ENCODE measurements around the gene ARHGAP20. TPM values are rescaled to one million over a fixed set of nuclear protein-coding genes. Genes with fewer than 3 reads are reported as not detected.
A peak's percentile ranks its signal among the peaks of the same experiment; 100 is the strongest.

Gene ARHGAP20
- total and polyA plus RNA-seq, 2 donors (not counting 1 experiment from before 2014, with no cell fraction given), result 9.4 to 18.1 TPM

DNA sequence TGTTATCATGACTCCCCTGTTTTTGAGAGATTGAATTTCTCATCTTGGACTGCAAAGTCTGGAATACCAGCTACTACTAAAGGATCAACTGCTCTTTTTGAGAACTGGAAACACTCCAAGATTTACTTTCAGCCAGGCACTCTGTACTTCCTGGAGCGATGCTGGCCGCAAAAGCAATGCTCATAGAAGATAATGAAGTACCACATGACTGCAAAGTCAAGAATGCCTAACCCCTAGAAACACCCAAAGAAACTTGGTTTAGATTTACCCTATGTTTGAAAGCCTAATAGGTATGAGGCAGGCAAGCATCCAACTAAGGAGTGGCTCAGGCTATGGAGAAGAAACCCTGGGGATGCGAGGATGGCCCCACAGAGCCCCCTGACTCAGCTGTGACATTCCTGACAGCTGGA, 47.7 kb upstream of the ARHGAP20 start:
- Histone ChIP-seq H3K4me3 (replicated peaks in 1 of 4; ENCODE audit: control extremely low read depth in 1 of 4, insufficient read depth in 1 of 4, low read depth in 3 of 4, low read length in 4 of 4) (no peak overlapping the region), H3K36me3 (ENCODE audit: control insufficient read depth, insufficient read depth, low read length) (no peaks in the 10 kb centered on the region), H3K27ac (ENCODE audit: insufficient read depth, low read length) (no peak overlapping the region), H4K20me1 (ENCODE audit: control insufficient read depth, extremely low read depth, insufficient read depth, low read length) (no peaks in the 10 kb centered on the region), H3K9me3 (ENCODE audit: control insufficient read depth, insufficient read depth, low read depth, low read length) (no peaks in the 10 kb centered on the region), H3K4me1 (ENCODE audit: control insufficient read depth, extremely low read depth, insufficient read depth, low read length) (peaks cover 12% of the 10 kb centered on the region), H2AFZ (ENCODE audit: low read length) (no peak overlapping the region), H3K4me2 (ENCODE audit: extremely low read depth, insufficient read depth, low read length) (no peak overlapping the region), H3K9ac (ENCODE audit: insufficient read depth, low read length) (no peak overlapping the region), H3K79me2 (ENCODE audit: control insufficient read depth, insufficient read depth, low read length) (no peaks in the 10 kb centered on the region), H3K27me3 (ENCODE audit: control insufficient read depth, insufficient read depth, low read length) (no peaks in the 10 kb centered on the region)
- TF ChIP-seq, protein P1, sequence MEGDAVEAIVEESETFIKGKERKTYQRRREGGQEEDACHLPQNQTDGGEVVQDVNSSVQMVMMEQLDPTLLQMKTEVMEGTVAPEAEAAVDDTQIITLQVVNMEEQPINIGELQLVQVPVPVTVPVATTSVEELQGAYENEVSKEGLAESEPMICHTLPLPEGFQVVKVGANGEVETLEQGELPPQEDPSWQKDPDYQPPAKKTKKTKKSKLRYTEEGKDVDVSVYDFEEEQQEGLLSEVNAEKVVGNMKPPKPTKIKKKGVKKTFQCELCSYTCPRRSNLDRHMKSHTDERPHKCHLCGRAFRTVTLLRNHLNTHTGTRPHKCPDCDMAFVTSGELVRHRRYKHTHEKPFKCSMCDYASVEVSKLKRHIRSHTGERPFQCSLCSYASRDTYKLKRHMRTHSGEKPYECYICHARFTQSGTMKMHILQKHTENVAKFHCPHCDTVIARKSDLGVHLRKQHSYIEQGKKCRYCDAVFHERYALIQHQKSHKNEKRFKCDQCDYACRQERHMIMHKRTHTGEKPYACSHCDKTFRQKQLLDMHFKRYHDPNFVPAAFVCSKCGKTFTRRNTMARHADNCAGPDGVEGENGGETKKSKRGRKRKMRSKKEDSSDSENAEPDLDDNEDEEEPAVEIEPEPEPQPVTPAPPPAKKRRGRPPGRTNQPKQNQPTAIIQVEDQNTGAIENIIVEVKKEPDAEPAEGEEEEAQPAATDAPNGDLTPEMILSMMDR (conservative IDR thresholded peaks at IDR 0.05 in 1 of 2, IDR thresholded peaks at IDR 0.05 in 1 of 2; ENCODE audit: low read depth in 1 of 2, low read length in 2 of 2), result no peak
- TF ChIP-seq EZH2 (IDR thresholded peaks at IDR 0.05; ENCODE audit: low read length, missing control alignments), result no peak
- peak; percentile 83 to 89 for DNase-seq (ENCODE audit: low read depth in 2 of 2)

DNA sequence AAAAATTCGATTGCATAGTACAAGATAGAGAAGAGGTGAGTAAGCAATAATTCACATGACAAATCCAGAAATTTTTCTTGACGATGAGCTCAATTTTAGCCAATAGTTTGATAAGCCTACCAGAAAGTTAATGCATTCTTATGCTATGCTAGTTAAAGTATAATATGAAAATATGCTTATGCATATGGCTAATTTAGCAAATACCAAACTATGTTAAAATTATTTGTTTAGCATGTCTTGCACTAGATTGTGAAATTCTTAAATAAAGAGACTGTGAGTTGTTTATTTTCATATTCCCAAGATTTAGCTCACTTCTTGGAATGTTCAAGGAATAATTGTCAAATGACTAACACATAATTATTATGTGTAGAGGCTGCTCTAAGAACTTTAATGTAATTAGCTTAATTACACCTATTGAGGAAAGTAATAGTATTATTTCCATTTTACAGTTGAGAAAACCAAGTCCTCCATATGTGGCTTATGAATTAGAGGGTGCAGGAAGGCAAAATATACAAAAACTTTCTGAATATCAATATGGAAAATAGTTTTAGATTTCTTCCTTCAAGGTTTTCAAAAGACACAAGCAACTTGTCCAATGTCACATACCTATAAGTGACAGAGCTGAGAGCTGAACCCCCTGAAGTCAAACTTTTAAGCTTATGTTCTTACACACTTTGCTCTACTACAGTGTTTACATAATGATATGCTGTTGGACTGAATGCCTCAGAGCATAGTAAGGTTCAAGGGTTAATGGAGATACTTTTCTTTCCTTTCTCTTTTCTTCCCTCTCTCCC, 45.9 kb upstream of the ARHGAP20 start:
- peak in 1 of 2 donors; percentile 58 for DNase-seq (ENCODE audit: low read depth in 2 of 2)

DNA sequence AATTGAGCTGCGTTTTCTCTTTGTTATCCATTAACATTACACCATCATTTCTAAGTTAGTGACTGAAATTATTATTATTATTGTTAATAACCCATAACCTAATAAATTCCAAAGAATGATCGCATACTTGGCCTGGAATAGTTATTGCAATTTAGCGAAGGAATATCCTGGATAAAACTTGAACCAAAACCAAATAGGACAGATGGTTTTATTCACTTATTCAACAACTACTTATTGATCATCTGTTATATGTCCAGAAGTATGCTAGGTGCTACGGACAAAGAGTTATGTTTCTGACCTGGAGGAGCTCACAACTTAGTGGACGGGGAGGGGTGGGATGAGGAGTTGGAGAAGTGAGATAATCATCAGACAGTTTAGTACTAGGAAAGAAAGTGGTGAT, 44.8 kb upstream of the ARHGAP20 start:
- Histone ChIP-seq H3K79me2 (ENCODE audit: control insufficient read depth, insufficient read depth, low read length) (no peaks in the 10 kb centered on the region), H3K4me1 (ENCODE audit: control insufficient read depth, extremely low read depth, insufficient read depth, low read length) (peaks cover 8% of the 10 kb centered on the region), H3K4me3 (replicated peaks in 1 of 4; ENCODE audit: control extremely low read depth in 1 of 4, insufficient read depth in 1 of 4, low read depth in 3 of 4, low read length in 4 of 4) (no peak overlapping the region), H2AFZ (ENCODE audit: low read length) (no peak overlapping the region), H3K27ac (ENCODE audit: insufficient read depth, low read length) (no peak overlapping the region), H3K27me3 (ENCODE audit: control insufficient read depth, insufficient read depth, low read length) (no peaks in the 10 kb centered on the region), H3K9ac (ENCODE audit: insufficient read depth, low read length) (no peak overlapping the region), H3K9me3 (ENCODE audit: control insufficient read depth, insufficient read depth, low read depth, low read length) (no peaks in the 10 kb centered on the region), H3K36me3 (ENCODE audit: control insufficient read depth, insufficient read depth, low read length) (no peaks in the 10 kb centered on the region), H4K20me1 (ENCODE audit: control insufficient read depth, extremely low read depth, insufficient read depth, low read length) (no peaks in the 10 kb centered on the region), H3K4me2 (ENCODE audit: extremely low read depth, insufficient read depth, low read length) (no peak overlapping the region)
- TF ChIP-seq, protein P1 (conservative IDR thresholded peaks at IDR 0.05 in 1 of 2, IDR thresholded peaks at IDR 0.05 in 1 of 2; ENCODE audit: low read depth in 1 of 2, low read length in 2 of 2), result no peak
- TF ChIP-seq EZH2 (IDR thresholded peaks at IDR 0.05; ENCODE audit: low read length, missing control alignments), result no peak
- no peak for DNase-seq (ENCODE audit: low read depth in 2 of 2)

More for the DNA sequence above, 45.9 kb upstream of the ARHGAP20 start:
- no peak overlapping the region for H3K4me2 ChIP-seq (ENCODE audit: extremely low read depth, insufficient read depth, low read length)
- H3K27me3 ChIP-seq (ENCODE audit: control insufficient read depth, insufficient read depth, low read length), result no peaks in the 10 kb centered on the region
- no peaks in the 10 kb centered on the region for H3K9me3 ChIP-seq (ENCODE audit: control insufficient read depth, insufficient read depth, low read depth, low read length)
- H3K27ac ChIP-seq (ENCODE audit: insufficient read depth, low read length), result no peak overlapping the region
- H2AFZ ChIP-seq (ENCODE audit: low read length), result no peak overlapping the region
- H3K4me3 ChIP-seq (replicated peaks in 1 of 4; ENCODE audit: control extremely low read depth in 1 of 4, insufficient read depth in 1 of 4, low read depth in 3 of 4, low read length in 4 of 4), result no peak overlapping the region
- H3K9ac ChIP-seq (ENCODE audit: insufficient read depth, low read length), result no peak overlapping the region
- no peaks in the 10 kb centered on the region for H3K36me3 ChIP-seq (ENCODE audit: control insufficient read depth, insufficient read depth, low read length)
- no peak for TF ChIP-seq EZH2 (IDR thresholded peaks at IDR 0.05; ENCODE audit: low read length, missing control alignments)
- TF ChIP-seq, protein P1 (conservative IDR thresholded peaks at IDR 0.05 in 1 of 2, IDR thresholded peaks at IDR 0.05 in 1 of 2; ENCODE audit: low read depth in 1 of 2, low read length in 2 of 2), result no peak
- H4K20me1 ChIP-seq (ENCODE audit: control insufficient read depth, extremely low read depth, insufficient read depth, low read length), result no peaks in the 10 kb centered on the region
- no peaks in the 10 kb centered on the region for H3K79me2 ChIP-seq (ENCODE audit: control insufficient read depth, insufficient read depth, low read length)
- H3K4me1 ChIP-seq (ENCODE audit: control insufficient read depth, extremely low read depth, insufficient read depth, low read length), result peaks cover 12% of the 10 kb centered on the region

Measured in fibroblast of lung (primary cell).